HG03565 (cell line): ENCODE measurements around the gene RFX3.
A peak's percentile ranks its signal among the peaks of the same experiment; 100 is the strongest.

Source experiments
- ATAC-seq: cut with Tn5 transposase; IDR thresholded peaks from one replicate; pipeline ENCODE4 v1.9.1; 2021; ENCODE audit warnings: mild to moderate bottlenecking, moderate library complexity; ENCODE audit not compliant: unreplicated experiment

RFX3 gene

GRCh38 chr9:3478549-3478953 lies 47.2 kb downstream of the RFX3 start:
- ATAC-seq = peak; percentile 34

GRCh38 chr9:3477236-3477834 lies 48.5 kb downstream of the RFX3 start:
- ATAC-seq = no peak

- ATAC-seq = peak; percentile 18
Measured at GRCh38 chr9:3475300-3476020, 50.3 kb downstream of the RFX3 start.

DNA sequence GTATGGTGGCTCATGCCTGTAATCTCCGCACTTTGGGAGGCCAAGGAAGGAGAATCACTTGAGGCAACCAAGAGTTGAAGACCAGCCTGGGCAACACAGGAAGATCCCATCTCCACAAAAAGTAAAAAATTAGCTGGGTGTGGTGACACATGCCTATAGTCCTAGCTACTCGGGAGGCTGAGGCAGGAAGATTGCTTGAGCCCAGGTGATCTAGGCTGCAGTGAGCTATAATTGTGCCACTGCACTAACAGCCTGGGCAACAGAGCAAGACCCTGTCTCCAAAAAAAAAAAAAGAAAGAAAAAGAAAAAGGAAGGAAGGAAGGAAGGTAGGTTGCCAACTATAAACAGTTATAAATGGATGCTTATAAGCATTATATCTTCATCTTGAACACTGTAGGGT lies 51.0 kb downstream of the RFX3 start:
- no peak for ATAC-seq

DNA sequence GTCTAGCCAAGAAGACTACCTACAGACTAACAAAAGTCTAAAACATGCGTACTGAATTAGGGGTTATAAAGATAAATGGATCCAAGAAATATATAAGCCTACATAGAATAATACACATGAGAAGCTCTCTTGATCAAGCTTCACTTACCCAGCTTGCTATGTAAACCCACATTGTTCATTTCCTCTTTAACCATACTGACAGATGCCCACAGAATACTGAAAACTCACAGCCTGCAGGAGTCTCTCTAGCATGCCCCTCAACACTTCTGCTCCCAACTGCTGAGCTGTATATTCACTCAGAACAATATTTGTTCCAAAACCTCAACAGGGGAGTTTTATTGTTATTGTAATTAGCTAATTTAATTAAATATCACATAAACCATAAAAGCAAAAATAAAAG lies 52.4 kb downstream of the RFX3 start:
- no peak for ATAC-seq

GRCh38 chr9:3471883-3472282 lies 53.9 kb downstream of the RFX3 start:
- no peak for ATAC-seq

DNA sequence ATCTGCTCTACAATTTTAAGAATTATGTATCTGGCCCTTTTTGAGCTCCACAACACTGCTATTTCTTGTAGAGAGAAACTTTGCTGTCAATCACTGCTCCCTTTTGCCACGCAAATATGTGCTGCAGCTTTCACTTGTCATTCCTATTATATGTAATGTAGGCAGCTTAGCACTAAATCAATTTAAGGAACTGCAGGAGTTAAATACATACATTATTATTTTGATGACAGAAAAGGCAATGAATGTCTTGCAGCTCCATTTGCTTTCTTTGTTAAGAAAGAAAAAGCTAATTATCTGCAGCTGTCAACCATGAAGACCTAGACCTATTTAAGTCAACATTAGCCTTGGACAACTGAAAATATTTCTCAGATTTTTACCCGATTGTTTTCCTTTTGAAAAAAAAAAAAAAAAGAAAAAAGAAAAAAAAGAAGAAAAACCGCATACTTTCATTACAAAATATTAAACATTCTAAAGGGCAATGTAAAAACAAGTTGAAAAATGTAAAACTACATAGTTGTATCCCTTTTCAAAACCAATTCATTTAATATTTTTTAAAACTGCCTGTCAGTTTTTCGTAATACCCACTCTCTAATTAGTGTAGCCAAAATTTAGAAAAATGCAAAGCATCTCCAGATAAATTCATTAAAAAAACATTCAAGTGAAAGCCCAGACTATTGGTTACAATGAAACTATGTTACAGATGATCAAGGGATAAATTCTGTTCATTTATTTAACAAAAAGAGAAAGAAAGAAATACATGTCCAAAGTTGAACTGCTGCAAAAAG lies 57.2 kb downstream of the RFX3 start:
- no peak for ATAC-seq

- ATAC-seq = peak; percentile 92
Measured at GRCh38 chr9:3467593-3468219, 58.1 kb downstream of the RFX3 start.

DNA sequence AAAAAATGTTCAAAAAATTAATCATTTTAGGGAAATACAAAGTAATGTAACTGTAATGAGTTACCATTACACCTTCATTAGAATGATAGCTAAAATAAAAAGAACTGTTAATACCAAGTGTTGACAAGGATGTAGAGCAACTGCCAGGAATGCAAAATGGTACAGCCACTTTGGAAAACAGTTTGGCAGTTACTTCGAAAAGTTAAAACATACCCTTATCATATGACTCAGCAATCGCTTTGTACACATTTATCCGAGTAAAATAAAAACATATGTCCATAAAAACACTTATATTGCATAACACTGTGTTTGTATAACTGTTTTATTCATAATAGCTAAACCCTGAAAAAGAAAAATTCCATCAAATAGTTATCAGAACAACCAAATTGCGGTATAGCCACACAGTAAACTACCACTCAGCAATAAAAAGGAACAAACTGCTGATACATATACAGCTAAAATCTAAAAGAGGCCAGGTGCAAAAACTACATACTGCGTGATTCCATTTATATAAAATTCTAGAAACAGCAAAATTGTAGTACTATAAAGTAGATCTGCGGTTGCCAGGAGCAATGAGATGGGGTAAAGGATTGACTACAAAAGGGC lies 61.7 kb downstream of the RFX3 start:
- ATAC-seq = no peak

GRCh38 chr9:3458806-3459475 lies 66.9 kb downstream of the RFX3 start:
- no peak for ATAC-seq

- no peak for ATAC-seq
Measured at GRCh38 chr9:3457175-3457574, 68.6 kb downstream of the RFX3 start.

- ATAC-seq = no peak
Measured at GRCh38 chr9:3455717-3456116, 70.1 kb downstream of the RFX3 start.

- ATAC-seq = no peak
Measured at GRCh38 chr9:3455094-3455493, 70.7 kb downstream of the RFX3 start.

- ATAC-seq = no peak
Measured at GRCh38 chr9:3451956-3452355, 73.8 kb downstream of the RFX3 start.

- no peak for ATAC-seq
Measured at GRCh38 chr9:3447788-3448187, 78.0 kb downstream of the RFX3 start.

- ATAC-seq = no peak
Measured at GRCh38 chr9:3447143-3447542, 78.7 kb downstream of the RFX3 start.

- no peak for ATAC-seq
Measured at GRCh38 chr9:3446313-3446712, 79.5 kb downstream of the RFX3 start.

DNA sequence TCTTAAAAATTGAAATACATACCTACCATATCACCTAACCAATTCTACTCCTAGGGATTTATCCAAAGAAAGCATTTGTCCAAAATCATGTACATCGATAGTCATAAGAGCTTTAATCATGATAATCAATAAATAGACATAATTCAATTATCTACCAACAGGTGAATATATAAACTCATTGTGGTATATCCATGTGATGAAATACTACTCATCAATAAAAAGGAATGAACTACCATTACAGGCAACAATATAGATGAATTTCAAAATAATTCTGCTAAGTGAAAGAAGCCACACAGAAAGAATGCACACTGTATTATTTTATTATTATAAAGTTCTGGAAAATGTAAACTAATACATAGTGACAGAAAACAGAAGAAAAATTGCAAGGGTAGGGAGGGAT lies 81.8 kb downstream of the RFX3 start:
- ATAC-seq = no peak

GRCh38 chr9:3441197-3441816 lies 84.5 kb downstream of the RFX3 start:
- no peak for ATAC-seq
